Thyroid gland (tissue), 4 donors: ENCODE results near the gene GNG12.

Experiments
- POLR2A ChIP-seq, 2 donors: fragments of 450-650 bp; IDR thresholded peaks; one replicate each; pipeline ENCODE4 v1.6.1; 2017; ENCODE audit warnings: antibody characterized with exemption in 2 of 2, mild to moderate bottlenecking in 2 of 2, moderate library complexity in 1 of 2
- TF ChIP-seq, protein P1 (sequence below), 6 experiments: fragments of 200-600 bp in 3 of 6; fragments of 450-650 bp in 3 of 6; sonication (generic) in 3 of 6; IDR thresholded peaks; one replicate each; pipeline ENCODE4 v1.5.1; 2016 to 2019; ENCODE audit warnings: antibody characterized with exemption in 6 of 6, mild to moderate bottlenecking in 2 of 6, inconsistent platforms in 1 of 6, moderate library complexity in 1 of 6

DNA sequence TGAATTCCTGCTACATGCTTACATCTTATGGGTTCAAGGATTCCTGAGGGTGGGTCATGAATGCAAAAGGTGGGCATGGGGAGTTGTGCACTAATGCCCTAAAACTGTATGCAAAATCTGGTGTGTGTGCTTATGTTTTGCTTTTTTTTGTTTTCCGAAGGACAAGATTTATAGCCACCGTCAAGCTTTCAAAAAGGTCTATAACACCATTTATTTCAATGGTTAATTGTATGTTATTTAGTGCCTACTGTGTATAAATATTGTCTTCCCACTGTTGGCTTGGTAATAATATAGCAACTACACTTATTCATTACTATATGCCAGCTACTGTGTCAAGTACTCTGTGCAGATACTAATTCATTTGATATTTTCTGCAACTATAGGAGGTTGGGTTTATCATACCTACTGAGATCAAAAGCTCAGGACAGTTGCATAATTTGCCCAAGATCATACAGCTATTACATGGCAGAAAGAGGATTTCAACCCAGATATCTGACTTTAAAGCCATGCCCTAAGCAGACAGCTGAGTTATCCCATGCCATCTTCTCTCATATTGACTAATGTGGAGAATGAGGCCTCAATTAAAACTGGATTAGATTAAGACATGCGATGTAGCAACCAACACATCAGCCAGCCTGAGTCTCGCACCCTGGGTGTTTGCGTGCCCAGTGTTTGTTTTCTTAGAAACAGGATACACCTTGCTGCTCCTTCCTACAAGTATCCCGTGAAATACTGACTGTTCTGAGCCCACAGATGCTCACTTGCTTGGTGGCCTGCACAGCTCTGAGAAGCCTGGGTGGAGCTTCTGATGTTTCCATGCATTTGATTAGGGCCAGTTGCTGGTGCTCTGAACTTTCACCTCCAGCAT, 113.7 kb downstream of the GNG12 start:
- TF ChIP-seq, protein P1, sequence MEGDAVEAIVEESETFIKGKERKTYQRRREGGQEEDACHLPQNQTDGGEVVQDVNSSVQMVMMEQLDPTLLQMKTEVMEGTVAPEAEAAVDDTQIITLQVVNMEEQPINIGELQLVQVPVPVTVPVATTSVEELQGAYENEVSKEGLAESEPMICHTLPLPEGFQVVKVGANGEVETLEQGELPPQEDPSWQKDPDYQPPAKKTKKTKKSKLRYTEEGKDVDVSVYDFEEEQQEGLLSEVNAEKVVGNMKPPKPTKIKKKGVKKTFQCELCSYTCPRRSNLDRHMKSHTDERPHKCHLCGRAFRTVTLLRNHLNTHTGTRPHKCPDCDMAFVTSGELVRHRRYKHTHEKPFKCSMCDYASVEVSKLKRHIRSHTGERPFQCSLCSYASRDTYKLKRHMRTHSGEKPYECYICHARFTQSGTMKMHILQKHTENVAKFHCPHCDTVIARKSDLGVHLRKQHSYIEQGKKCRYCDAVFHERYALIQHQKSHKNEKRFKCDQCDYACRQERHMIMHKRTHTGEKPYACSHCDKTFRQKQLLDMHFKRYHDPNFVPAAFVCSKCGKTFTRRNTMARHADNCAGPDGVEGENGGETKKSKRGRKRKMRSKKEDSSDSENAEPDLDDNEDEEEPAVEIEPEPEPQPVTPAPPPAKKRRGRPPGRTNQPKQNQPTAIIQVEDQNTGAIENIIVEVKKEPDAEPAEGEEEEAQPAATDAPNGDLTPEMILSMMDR (IDR thresholded peaks at IDR 0.05) = no peak
- TF ChIP-seq POLR2A (IDR thresholded peaks at IDR 0.05) = no peak
